Lower leg skin (tissue), 4 donors: ENCODE results near the gene OXSR1. TPM values are rescaled to one million over a fixed set of nuclear protein-coding genes. Genes with fewer than 3 reads are reported as not detected.

Experiments
- DNase-seq, 2 donors: peaks; one replicate each; pipeline ENCODE4 v3.0.0-alpha.2; 2019; ENCODE audit warnings: low spot score in 2 of 2
- H3K4me3 ChIP-seq: fragments of 200-600 bp; sonication (generic); 2 replicates; pipeline ENCODE4 v1.5.1; 2017; ENCODE audit warnings: mild to moderate bottlenecking, low read depth; ENCODE audit not compliant: poor library complexity, severe bottlenecking
- CTCF ChIP-seq, 3 donors: fragments of 450-650 bp; IDR thresholded peaks; one replicate each; pipeline ENCODE4 v1.5.1; 2016; ENCODE audit warnings: antibody characterized with exemption in 3 of 3, mild to moderate bottlenecking in 3 of 3, moderate library complexity in 2 of 3
- POLR2A ChIP-seq, 2 donors: fragments of 450-650 bp; IDR thresholded peaks; one replicate each; pipeline ENCODE4 v1.6.1; 2016 to 2017; ENCODE audit warnings: antibody characterized with exemption in 2 of 2, mild to moderate bottlenecking in 1 of 2, moderate library complexity in 1 of 2
- WGBS, 2 donors: methylation state at CpG; one replicate each; pipeline ENCODE4 v1.1.5; 2018; 5-methylcytosine and 5-hydroxymethylcytosine counted together
- intact Hi-C: fragments of 100-400 bp; cut with DNase I; formaldehyde crosslinking; loops from one replicate; pipeline ENCODE4 v1.15.0; 2023; ENCODE audit warnings: low total_unique reads
- total RNA-seq, 4 donors: library from RNA; depleted of rRNA; stranded (reverse); fragments of >200 nt; gene quantifications; one replicate each; pipeline ENCODE4 v1.1.0, GENCODE V29; 2016

OXSR1 gene
- total RNA-seq, 4 donors from 2014 or later: 23.4 to 36.1 (median 31.6) TPM

- intact Hi-C loops: no loop called here
- DNase-seq: peak in 1 of 2 donors; percentile 77
- TF ChIP-seq CTCF (IDR thresholded peaks at IDR 0.05) (no peak), POLR2A (IDR thresholded peaks at IDR 0.05) (no peak)
- no peak overlapping the region for H3K4me3 ChIP-seq
- WGBS, 2 donors: 92 to 94% methylated on average over 20 to 21 of the region's 21 CpGs
Measured at GRCh38 chr3:38274864-38275649, 109.7 kb downstream of the OXSR1 start.

GRCh38 chr3:38275658-38276057 is 110.3 kb downstream of the OXSR1 start:
- TF ChIP-seq POLR2A (IDR thresholded peaks at IDR 0.05) (no peak), CTCF (IDR thresholded peaks at IDR 0.05) (no peak)
- H3K4me3 ChIP-seq: no peak overlapping the region
- intact Hi-C loops: no loop called here
- DNase-seq: peak in 1 of 2 donors; percentile 46
- 93 to 96% methylated on average over 7 of the region's 8 CpGs for WGBS, 2 donors

GRCh38 chr3:38276081-38276916 is 111.0 kb downstream of the OXSR1 start:
- intact Hi-C loops: no loop called here
- no peak overlapping the region for H3K4me3 ChIP-seq
- WGBS, 2 donors: 93 to 96% methylated on average over 9 to 13 of the region's 13 CpGs
- no peak for TF ChIP-seq CTCF (IDR thresholded peaks at IDR 0.05)
- no peak for TF ChIP-seq POLR2A (IDR thresholded peaks at IDR 0.05)
- DNase-seq: peak in 1 of 2 donors; percentile 68

- intact Hi-C loops: no loop called here
- no peak overlapping the region for H3K4me3 ChIP-seq
- TF ChIP-seq POLR2A (IDR thresholded peaks at IDR 0.05): no peak
- no peak for TF ChIP-seq CTCF (IDR thresholded peaks at IDR 0.05)
- WGBS, 2 donors: 93 to 99% methylated on average over 11 to 13 of the region's 13 CpGs
- DNase-seq: peak in 1 of 2 donors; percentile 76
Measured at GRCh38 chr3:38276917-38277630, 111.7 kb downstream of the OXSR1 start.

GRCh38 chr3:38278841-38279240 is 113.5 kb downstream of the OXSR1 start:
- intact Hi-C loops: no loop called here
- TF ChIP-seq CTCF (IDR thresholded peaks at IDR 0.05) (no peak), POLR2A (IDR thresholded peaks at IDR 0.05) (no peak)
- peak in 1 of 2 donors; percentile 73 for DNase-seq
- no peak overlapping the region for H3K4me3 ChIP-seq
- 90 to 93% methylated on average over 5 of the region's 5 CpGs for WGBS, 2 donors
